Fibroblast of skin of right biceps (primary cell): ENCODE data around the gene ACP6.

Experiments
- DNase-seq: peaks from one replicate; pipeline ENCODE4 v3.0.0-alpha.2; 2013

The ACP6 gene

GRCh38 chr1:147648933-147649332, 21.4 kb downstream of the ACP6 start:
- DNase-seq, result no peak

DNA sequence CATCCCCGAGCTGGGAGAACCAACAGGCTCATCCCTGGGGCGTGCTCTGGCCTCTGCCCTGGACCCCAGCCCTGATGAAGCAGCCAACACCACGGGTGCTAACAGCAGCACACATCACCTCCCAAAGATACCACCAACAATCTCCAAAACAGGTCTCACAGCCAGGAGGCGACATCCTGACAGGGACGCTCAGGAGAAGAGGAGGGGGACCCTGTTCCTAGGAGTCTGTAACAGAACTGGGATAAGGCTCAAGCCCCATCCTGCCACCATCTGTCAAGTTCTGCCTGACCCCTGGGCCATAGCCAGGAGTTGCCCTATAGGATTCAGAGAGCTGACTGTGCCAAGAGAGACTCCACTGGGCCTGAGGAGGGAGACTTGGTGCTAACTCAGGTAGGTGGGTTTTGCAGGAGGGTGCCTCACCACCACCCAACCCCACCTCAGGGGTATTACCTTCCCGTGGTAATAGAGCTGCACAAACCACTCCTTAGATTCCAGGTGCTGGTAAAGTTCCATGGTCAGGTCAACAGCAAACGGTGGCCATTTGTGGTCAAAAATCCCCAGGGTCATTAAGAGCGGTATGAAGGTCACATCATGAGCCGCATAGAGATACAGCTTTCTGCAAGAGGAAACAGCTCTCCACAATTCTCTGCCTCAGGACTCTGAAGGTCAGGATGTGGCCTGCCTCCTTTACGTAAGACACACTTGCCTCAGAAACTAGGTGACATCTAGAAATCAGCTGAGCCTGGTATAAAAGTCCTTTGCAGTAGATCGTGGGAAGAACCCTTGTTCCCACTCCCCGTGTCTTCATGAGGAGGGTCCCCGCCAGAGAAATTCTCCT, 22.3 kb downstream of the ACP6 start:
- DNase-seq, result no peak

- DNase-seq, result no peak
These were observed 26.4 kb downstream of the ACP6 start for GRCh38 chr1:147643974-147644373.

DNA sequence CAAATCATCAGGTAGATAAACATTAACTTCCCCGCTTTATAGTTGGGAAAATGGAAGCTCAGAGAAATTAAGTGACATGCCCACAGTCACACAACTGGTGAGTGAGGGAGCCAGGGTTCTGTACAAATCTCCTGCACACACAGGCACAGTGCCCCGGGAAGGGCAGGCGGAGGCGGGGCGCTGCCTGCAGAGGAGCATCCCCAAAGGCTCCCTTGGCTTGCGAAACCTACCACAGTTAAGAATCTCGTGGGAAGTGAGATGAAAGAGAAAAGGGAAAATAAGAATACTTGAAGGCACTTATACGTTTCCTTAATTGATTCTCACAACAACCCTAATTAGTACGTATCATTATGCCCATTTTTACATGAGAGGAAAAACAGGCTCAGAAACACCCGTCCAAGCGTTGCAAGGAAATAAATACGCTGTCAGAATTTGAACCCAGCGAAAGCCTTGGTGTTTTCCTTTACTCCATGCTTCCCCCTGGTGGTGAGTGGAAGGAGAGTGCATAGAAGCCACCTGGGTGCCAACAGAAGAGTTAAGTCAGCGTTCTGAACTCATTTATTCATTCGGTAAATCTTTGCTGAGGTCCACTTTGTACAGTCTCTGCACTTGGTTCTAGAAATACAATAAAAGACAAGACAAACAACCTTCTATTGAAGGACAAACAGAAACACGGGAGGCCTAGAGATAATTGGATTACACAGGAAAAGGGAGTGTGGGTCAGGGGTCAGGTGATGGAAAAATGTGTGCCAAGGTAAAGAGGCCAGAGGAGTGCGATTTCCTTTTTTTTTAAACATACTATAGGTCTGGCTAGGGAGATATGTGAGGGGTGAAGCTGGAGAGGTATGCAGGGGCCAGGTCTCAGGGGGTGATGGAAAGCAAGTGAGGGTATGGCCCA, 28.4 kb downstream of the ACP6 start:
- DNase-seq, result peak; percentile 48

- no peak for DNase-seq
These were observed 29.0 kb downstream of the ACP6 start for GRCh38 chr1:147641291-147641690.

DNA sequence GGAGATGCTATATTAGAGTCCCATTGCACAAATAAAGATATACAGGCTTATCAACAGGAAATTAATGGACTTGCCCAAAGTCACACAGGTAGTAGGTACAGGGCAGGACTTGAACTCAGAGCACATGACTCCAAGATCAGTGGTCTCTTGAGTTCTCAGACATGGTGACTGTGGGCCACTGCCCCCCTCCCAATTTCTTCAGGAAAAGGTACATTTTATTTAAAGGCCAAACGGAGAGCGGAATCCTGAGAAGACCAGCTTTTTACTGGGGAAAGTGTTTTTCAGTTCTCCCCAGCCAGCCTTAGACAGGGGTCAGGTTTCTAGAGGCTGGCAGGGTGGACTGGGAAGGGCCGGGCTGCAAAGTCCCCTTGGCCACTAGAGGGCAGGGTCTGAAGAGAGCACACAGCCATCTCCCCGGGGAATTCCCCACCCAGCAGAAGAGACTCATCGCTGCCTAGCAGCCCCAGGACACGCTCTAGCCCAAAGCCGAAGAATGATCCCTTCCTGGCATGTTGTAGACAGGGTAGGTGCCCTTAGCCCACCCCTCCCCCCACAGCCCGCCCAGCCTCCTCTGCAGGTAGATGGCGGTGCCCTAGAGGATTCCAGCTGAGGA, 29.7 kb downstream of the ACP6 start:
- DNase-seq, result peak; percentile 78

DNA sequence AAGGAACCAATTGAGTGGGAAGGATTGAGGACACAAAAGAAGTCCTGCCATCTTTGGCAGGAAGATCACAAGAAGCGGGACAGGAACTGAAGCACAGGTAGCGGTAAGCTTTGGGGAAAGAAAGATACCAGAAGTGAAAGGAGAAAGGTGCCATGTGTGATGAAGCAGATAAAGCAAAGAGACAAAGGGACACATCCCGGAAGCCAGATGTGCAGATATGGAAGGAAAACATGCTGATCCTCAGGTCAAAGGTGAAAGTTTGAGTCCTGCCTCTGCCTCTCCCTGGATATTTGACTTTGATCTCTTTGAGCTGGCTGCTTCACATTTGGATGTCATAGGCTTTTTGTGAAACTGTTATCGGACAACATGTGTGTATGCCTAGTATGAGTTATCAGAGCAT, 34.0 kb downstream of the ACP6 start:
- no peak for DNase-seq

- DNase-seq, result no peak
These were observed 35.0 kb downstream of the ACP6 start for GRCh38 chr1:147635342-147635741.

GRCh38 chr1:147634645-147635044, 35.7 kb downstream of the ACP6 start:
- DNase-seq, result no peak

DNA sequence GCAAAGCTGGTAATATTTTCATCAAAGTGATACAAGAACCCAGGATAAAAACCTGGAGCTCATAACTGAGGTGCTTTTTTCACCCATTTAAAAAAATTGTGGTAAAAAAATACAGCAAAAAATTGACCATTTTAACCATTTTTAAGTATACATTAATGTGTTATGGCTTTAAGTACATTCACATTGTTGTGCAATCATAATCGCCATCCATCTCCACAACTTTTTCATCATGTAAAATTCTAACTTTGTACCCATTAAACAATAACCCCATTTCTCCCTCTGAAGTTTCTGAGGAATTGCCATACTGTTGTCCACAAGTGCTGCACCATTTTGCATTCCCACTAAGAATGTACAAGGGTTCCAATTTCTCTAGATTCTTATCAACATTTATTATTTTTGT, 36.6 kb downstream of the ACP6 start:
- no peak for DNase-seq

DNA sequence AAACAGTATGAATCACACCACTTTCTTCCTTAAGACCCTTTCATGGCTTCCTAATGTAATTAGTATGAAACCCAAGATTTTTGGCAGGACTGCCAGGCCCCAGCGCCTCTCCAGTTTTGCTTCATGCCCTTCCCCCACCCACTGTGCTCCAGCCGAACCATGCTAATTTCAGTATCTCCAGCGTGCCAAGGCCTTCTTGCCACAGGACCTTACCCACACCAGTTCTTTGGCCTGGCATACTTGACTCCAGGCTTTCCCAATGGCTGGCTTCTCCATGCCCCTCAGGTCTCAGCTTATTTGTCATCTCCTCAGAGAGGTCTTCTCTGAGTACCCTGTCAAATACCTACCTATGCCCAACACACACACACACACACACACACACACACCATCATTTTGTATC, 38.5 kb downstream of the ACP6 start:
- DNase-seq, result no peak

- peak; percentile 19 for DNase-seq
These were observed 39.9 kb downstream of the ACP6 start for GRCh38 chr1:147630447-147630846.

DNA sequence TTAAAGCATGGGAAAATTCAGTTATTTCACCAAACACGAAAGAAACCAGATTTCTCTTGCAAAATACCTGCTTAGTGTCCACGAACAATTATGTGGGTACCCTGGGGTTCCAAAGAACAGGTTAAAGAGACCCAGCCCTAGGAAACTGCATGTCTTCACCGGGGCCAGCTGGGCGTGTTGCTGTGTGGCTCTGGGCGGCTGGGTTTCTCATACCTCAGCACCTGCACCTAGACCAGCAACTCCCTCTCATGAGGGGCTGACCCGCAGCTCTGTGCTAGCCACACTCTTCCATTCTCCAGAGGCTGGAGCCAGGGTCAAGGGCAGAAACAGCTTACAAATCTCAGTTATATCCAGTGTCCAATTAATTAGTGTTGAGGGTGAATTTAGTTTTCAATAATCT, 40.3 kb downstream of the ACP6 start:
- DNase-seq, result no peak

GRCh38 chr1:147628441-147628840, 41.9 kb downstream of the ACP6 start:
- DNase-seq, result no peak

GRCh38 chr1:147627435-147628110, 42.8 kb downstream of the ACP6 start:
- peak; percentile 38 for DNase-seq

- no peak for DNase-seq
These were observed 43.6 kb downstream of the ACP6 start for GRCh38 chr1:147626739-147627138.

GRCh38 chr1:147626291-147626690, 44.0 kb downstream of the ACP6 start:
- DNase-seq, result no peak

DNA sequence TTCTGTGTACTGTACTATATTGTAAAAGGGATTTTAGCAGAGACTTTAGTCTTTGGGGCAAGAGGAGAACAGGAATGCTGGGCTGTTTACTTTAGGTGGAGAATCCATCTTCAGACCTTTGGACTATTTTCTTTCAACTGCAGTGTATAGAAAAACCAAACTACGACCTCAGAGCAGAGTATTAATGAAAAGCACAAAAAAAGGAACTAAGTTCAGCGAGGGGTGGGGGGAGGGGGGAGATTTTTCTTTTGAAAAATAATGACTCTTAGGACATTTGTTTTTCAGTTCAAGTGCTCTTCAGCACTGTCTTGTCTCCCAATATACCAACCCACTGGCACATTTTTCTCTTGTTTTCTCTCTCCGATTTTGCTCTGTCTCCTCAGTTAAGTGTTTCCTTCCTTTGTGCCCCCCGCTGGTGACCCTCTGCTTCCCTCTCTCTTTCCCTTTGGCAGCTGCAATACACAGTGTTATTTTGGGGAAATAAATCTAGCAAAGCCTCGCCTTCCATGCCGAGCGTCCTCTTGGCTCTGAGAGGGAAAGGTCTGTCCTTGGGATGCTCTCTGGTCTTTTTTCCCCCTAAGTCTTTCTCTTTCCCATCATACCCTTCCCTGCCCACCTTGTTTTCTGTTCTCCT, 44.8 kb downstream of the ACP6 start:
- no peak for DNase-seq

DNA sequence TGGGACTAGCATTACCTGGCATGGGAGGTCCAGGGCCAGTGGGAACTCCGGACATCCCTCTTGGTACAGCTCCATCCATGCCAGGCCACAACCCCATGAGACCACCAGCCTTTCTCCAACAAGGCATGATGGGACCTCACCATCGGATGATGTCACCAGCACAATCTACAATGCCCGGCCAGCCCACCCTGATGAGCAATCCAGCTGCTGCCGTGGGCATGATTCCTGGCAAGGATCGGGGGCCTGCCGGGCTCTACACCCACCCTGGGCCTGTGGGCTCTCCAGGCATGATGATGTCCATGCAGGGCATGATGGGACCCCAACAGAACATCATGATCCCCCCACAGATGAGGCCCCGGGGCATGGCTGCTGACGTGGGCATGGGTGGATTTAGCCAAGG, 45.8 kb downstream of the ACP6 start:
- DNase-seq, result no peak

DNA sequence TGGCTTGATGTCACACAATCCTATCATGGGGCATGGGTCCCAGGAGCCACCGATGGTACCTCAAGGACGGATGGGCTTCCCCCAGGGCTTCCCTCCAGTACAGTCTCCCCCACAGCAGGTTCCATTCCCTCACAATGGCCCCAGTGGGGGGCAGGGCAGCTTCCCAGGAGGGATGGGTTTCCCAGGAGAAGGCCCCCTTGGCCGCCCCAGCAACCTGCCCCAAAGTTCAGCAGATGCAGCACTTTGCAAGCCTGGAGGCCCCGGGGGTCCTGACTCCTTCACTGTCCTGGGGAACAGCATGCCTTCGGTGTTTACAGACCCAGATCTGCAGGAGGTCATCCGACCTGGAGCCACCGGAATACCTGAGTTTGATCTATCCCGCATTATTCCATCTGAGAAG, 46.3 kb downstream of the ACP6 start:
- no peak for DNase-seq

DNA sequence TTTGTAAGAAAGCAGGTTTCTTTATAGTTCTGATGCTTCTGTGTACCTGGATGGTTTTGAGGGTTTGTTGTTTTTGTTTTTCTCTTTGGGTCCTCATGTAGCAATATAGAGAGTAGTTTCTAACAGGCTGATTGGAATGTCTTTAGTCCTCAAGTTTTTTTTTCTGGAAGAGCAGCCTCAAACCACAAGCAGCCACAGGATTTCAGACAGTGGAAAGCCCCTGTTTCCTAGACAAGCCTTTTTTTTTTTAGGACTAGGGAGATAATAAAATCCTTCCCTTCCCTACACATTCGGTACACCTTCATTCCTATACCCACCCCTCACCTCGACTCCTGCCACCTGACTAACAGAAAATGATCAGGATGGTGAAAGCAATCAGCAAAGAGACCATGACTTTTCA, 47.6 kb downstream of the ACP6 start:
- DNase-seq, result peak; percentile 9

DNA sequence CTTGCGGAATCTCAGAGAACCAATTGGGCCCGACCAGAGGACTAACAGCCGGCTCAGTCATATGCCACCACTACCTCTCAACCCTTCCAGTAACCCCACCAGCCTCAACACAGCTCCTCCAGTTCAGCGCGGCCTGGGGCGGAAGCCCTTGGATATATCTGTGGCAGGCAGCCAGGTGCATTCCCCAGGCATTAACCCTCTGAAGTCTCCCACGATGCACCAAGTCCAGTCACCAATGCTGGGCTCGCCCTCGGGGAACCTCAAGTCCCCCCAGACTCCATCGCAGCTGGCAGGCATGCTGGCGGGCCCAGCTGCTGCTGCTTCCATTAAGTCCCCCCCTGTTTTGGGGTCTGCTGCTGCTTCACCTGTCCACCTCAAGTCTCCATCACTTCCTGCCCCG, 49.8 kb downstream of the ACP6 start:
- DNase-seq, result peak; percentile 5

GRCh38 chr1:147619741-147620140, 50.6 kb downstream of the ACP6 start:
- no peak for DNase-seq
